Measurements from ENCODE around the gene PREX1.

- TF ChIP-seq, protein P1, sequence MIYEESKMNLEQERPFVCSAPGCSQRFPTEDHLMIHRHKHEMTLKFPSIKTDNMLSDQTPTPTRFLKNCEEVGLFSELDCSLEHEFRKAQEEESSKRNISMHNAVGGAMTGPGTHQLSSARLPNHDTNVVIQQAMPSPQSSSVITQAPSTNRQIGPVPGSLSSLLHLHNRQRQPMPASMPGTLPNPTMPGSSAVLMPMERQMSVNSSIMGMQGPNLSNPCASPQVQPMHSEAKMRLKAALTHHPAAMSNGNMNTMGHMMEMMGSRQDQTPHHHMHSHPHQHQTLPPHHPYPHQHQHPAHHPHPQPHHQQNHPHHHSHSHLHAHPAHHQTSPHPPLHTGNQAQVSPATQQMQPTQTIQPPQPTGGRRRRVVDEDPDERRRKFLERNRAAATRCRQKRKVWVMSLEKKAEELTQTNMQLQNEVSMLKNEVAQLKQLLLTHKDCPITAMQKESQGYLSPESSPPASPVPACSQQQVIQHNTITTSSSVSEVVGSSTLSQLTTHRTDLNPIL (CRISPR knock-in tag; IDR thresholded peaks at IDR 0.05; ENCODE audit: low read depth) = no peak
- TF ChIP-seq ARNTL (CRISPR knock-in tag; IDR thresholded peaks at IDR 0.05; ENCODE audit: borderline replicate concordance, low read depth) (no peak), TOX (CRISPR knock-in tag; IDR thresholded peaks at IDR 0.05; ENCODE audit: borderline replicate concordance) (no peak), RARB (CRISPR knock-in tag; IDR thresholded peaks at IDR 0.05) (no peak), GLIS3 (CRISPR knock-in tag; IDR thresholded peaks at IDR 0.05) (no peak), BACH2 (CRISPR knock-in tag; IDR thresholded peaks at IDR 0.05; ENCODE audit: borderline replicate concordance) (no peak), TSHZ2 (CRISPR knock-in tag; IDR thresholded peaks at IDR 0.05) (no peak), ISL1 (CRISPR knock-in tag; IDR thresholded peaks at IDR 0.05) (no peak), ZFP30 (CRISPR knock-in tag; IDR thresholded peaks at IDR 0.05) (no peak), ZFP3 (CRISPR knock-in tag; IDR thresholded peaks at IDR 0.05) (no peak), ZNF70 (CRISPR knock-in tag; IDR thresholded peaks at IDR 0.05) (no peak), OSR1 (CRISPR knock-in tag; IDR thresholded peaks at IDR 0.05) (no peak)
- TF ChIP-seq, protein P2, sequence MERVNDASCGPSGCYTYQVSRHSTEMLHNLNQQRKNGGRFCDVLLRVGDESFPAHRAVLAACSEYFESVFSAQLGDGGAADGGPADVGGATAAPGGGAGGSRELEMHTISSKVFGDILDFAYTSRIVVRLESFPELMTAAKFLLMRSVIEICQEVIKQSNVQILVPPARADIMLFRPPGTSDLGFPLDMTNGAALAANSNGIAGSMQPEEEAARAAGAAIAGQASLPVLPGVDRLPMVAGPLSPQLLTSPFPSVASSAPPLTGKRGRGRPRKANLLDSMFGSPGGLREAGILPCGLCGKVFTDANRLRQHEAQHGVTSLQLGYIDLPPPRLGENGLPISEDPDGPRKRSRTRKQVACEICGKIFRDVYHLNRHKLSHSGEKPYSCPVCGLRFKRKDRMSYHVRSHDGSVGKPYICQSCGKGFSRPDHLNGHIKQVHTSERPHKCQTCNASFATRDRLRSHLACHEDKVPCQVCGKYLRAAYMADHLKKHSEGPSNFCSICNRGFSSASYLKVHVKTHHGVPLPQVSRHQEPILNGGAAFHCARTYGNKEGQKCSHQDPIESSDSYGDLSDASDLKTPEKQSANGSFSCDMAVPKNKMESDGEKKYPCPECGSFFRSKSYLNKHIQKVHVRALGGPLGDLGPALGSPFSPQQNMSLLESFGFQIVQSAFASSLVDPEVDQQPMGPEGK (CRISPR knock-in tag; IDR thresholded peaks at IDR 0.05; ENCODE audit: borderline replicate concordance) = no peak
- TF ChIP-seq, protein P3, sequence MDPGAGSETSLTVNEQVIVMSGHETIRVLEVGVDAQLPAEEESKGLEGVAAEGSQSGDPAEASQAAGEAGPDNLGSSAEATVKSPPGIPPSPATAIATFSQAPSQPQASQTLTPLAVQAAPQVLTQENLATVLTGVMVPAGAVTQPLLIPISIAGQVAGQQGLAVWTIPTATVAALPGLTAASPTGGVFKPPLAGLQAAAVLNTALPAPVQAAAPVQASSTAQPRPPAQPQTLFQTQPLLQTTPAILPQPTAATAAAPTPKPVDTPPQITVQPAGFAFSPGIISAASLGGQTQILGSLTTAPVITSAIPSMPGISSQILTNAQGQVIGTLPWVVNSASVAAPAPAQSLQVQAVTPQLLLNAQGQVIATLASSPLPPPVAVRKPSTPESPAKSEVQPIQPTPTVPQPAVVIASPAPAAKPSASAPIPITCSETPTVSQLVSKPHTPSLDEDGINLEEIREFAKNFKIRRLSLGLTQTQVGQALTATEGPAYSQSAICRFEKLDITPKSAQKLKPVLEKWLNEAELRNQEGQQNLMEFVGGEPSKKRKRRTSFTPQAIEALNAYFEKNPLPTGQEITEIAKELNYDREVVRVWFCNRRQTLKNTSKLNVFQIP (CRISPR knock-in tag; IDR thresholded peaks at IDR 0.05; ENCODE audit: borderline replicate concordance, low read depth) = no peak
These were observed 22.6 kb upstream of the PREX1 start for GRCh38 chr20:48850257-48850976.
